ENCODE results near the gene TMEM135. TPM values are rescaled to one million over a fixed set of nuclear protein-coding genes. Genes with fewer than 3 reads are reported as not detected.
A peak's percentile ranks its signal among the peaks of the same experiment; 100 is the strongest.

The TMEM135 gene
- total RNA-seq, 1 experiment from 2014 or later: 65.5 TPM

DNA sequence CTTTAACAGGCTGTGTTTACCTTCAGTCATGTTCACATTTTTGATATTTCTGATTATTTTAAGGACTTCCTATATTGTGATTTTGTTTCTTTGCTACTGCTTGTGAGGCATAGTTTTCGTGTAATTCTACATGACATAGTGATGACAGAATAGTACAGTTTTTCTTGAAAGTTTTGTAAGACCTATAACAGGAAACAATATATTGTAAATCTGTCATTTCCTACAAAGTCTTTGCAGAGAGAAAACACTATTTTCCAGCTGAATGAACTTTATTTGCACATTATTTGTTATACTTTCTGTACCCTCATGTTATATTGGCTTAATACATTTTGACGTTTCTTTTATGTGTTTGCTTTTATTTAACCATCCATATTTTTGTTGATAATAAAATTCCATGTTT, 191.1 kb downstream of the TMEM135 start:
- ChIA-PET CTCF (no interaction called here), POLR2A (no interaction called here)
- no peaks in the 10 kb centered on the region for H3K36me3 ChIP-seq (ENCODE audit: control insufficient read depth, insufficient read depth, low read length)
- no peak overlapping the region for H3K4me3 ChIP-seq (ENCODE audit: low read depth in 2 of 2, low read length in 2 of 2)
- no peak for DNase-seq (ENCODE audit: low read depth, low spot score)
- H3K27me3 ChIP-seq (ENCODE audit: control insufficient read depth, insufficient read depth, low read length): no peaks in the 10 kb centered on the region
- TF ChIP-seq SIN3A (IDR thresholded peaks at IDR 0.05; ENCODE audit: borderline replicate concordance, insufficient read depth, low read depth, low read length) (no peak), TCF7L2 (IDR thresholded peaks at IDR 0.05; ENCODE audit: low read depth, low read length) (0 out of 2 replicates have a peak, but pooled peaks have one; percentile 28)
- H3K9me3 ChIP-seq (ENCODE audit: control insufficient read depth, insufficient read depth, low read depth, low read length): peaks cover 17% of the 10 kb centered on the region
- in situ Hi-C loops (cut with HindIII; ENCODE audit: low pct_unique_long_range_greater_than_20kb, low sequenced_read_pairs) (no loop called here), intact Hi-C loops (cut with micrococcal nuclease; ENCODE audit: unreplicated experiment) (no loop called here)
- no peaks in the 10 kb centered on the region; the same call in 1 of the 2 replicates for H3K4me1 ChIP-seq (ENCODE audit: control insufficient read depth, insufficient read depth, low read length)
- ATAC-seq: no peak
- no peak overlapping the region for H3K27ac ChIP-seq (ENCODE audit: low read length)
- no TSS peak for BruUV-seq (replicated peaks)

DNA sequence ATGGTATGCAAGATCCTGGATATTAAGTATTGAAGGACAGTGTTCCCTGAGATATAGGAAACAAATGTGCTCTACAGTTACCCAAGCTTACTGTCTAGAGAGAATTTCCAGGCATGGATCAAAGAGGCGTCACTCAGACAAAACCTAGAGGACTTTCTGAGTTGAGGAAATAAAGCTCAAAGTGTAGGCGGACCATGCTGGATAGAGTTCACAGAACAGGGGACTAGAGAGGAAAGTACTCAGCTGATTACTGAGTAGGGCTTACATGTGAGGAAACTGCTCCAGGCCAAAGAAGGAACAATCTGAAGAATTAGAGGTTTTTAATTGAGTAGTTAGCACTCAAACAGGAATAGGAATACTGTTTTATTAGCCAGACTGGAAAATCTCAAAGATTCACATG, 193.3 kb downstream of the TMEM135 start:
- intact Hi-C loops (cut with micrococcal nuclease; ENCODE audit: unreplicated experiment): no loop called here
- no peaks in the 10 kb centered on the region; the same call in 1 of the 2 replicates for H3K4me1 ChIP-seq (ENCODE audit: control insufficient read depth, insufficient read depth, low read length)
- CTCF ChIA-PET: no interaction called here

More for the DNA sequence above, 193.3 kb downstream of the TMEM135 start:
- in situ Hi-C loops (cut with HindIII; ENCODE audit: low pct_unique_long_range_greater_than_20kb, low sequenced_read_pairs): no loop called here
- Histone ChIP-seq H3K9me3 (ENCODE audit: control insufficient read depth, insufficient read depth, low read depth, low read length) (peaks cover 17% of the 10 kb centered on the region), H3K4me3 (ENCODE audit: low read depth in 2 of 2, low read length in 2 of 2) (no peak overlapping the region), H3K36me3 (ENCODE audit: control insufficient read depth, insufficient read depth, low read length) (no peaks in the 10 kb centered on the region), H3K27me3 (ENCODE audit: control insufficient read depth, insufficient read depth, low read length) (no peaks in the 10 kb centered on the region), H3K27ac (ENCODE audit: low read length) (no peak overlapping the region)
- no peak for TF ChIP-seq POLR2AphosphoS5 (IDR thresholded peaks at IDR 0.05; ENCODE audit: low read depth, low read length)
- TF ChIP-seq, protein P1, sequence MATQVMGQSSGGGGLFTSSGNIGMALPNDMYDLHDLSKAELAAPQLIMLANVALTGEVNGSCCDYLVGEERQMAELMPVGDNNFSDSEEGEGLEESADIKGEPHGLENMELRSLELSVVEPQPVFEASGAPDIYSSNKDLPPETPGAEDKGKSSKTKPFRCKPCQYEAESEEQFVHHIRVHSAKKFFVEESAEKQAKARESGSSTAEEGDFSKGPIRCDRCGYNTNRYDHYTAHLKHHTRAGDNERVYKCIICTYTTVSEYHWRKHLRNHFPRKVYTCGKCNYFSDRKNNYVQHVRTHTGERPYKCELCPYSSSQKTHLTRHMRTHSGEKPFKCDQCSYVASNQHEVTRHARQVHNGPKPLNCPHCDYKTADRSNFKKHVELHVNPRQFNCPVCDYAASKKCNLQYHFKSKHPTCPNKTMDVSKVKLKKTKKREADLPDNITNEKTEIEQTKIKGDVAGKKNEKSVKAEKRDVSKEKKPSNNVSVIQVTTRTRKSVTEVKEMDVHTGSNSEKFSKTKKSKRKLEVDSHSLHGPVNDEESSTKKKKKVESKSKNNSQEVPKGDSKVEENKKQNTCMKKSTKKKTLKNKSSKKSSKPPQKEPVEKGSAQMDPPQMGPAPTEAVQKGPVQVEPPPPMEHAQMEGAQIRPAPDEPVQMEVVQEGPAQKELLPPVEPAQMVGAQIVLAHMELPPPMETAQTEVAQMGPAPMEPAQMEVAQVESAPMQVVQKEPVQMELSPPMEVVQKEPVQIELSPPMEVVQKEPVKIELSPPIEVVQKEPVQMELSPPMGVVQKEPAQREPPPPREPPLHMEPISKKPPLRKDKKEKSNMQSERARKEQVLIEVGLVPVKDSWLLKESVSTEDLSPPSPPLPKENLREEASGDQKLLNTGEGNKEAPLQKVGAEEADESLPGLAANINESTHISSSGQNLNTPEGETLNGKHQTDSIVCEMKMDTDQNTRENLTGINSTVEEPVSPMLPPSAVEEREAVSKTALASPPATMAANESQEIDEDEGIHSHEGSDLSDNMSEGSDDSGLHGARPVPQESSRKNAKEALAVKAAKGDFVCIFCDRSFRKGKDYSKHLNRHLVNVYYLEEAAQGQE (IDR thresholded peaks at IDR 0.05; ENCODE audit: insufficient read depth in 1 of 2, low read depth in 2 of 2, low read length in 1 of 2): no peak
- TF ChIP-seq, protein P2, sequence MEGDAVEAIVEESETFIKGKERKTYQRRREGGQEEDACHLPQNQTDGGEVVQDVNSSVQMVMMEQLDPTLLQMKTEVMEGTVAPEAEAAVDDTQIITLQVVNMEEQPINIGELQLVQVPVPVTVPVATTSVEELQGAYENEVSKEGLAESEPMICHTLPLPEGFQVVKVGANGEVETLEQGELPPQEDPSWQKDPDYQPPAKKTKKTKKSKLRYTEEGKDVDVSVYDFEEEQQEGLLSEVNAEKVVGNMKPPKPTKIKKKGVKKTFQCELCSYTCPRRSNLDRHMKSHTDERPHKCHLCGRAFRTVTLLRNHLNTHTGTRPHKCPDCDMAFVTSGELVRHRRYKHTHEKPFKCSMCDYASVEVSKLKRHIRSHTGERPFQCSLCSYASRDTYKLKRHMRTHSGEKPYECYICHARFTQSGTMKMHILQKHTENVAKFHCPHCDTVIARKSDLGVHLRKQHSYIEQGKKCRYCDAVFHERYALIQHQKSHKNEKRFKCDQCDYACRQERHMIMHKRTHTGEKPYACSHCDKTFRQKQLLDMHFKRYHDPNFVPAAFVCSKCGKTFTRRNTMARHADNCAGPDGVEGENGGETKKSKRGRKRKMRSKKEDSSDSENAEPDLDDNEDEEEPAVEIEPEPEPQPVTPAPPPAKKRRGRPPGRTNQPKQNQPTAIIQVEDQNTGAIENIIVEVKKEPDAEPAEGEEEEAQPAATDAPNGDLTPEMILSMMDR (IDR thresholded peaks at IDR 0.05): no peak
- TF ChIP-seq TCF7L2 (IDR thresholded peaks at IDR 0.05; ENCODE audit: low read depth, low read length): no peak
- TF ChIP-seq SIN3A (IDR thresholded peaks at IDR 0.05; ENCODE audit: borderline replicate concordance, insufficient read depth, low read depth, low read length): no peak
- BruUV-seq (replicated peaks): no TSS peak
- POLR2A ChIA-PET: no interaction called here
- DNase-seq (ENCODE audit: low read depth, low spot score): no peak
- no peak for ATAC-seq
